GM18508 (cell line): ENCODE measurements around the gene MYLK.

Experiments used
- ATAC-seq: cut with Tn5 transposase; IDR thresholded peaks from one replicate; pipeline ENCODE4 v1.9.1; 2021; ENCODE audit warnings: moderate number of reproducible peaks; ENCODE audit not compliant: insufficient read depth, unreplicated experiment

Gene MYLK

DNA sequence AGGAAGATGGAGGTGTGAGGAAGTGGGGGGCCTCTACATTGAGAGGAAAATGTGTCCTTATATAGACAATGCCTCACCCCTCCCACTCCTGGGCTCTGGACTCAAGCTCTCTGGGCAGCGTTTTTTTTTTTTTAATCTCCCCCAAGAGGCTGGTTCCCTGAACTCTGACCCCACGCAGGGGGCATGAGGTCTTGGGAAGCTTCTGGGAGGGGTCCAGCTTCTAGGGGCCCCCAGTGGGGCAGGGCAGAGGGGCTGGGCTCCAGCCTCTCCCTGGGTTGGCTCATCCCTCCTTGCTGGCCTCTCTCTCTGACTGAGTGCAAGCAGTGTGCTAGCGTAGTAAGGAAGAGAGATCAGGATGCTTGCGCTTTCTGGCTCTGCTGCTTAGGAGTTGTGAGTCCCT is 197.9 kb downstream of the MYLK start:
- ATAC-seq = no peak

DNA sequence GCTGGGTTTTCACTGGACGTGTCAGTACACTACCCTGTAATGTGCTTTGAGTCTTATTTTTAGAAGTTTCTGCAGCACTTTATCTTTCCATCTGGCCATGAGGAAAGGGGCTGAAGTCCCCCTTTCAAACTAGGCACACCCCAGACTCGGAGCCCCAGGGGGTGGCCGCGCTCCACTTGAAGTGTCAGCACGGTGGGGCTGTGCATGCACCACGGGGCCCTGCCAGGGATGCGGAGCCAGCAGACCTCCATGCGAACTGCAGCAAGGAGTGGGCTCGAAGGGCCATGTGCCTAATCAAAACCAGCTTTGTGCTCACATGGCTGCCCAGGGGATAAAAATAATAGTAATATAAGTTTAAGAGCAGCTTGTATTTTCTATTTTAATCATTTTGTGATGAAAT is 198.4 kb downstream of the MYLK start:
- no peak for ATAC-seq

DNA sequence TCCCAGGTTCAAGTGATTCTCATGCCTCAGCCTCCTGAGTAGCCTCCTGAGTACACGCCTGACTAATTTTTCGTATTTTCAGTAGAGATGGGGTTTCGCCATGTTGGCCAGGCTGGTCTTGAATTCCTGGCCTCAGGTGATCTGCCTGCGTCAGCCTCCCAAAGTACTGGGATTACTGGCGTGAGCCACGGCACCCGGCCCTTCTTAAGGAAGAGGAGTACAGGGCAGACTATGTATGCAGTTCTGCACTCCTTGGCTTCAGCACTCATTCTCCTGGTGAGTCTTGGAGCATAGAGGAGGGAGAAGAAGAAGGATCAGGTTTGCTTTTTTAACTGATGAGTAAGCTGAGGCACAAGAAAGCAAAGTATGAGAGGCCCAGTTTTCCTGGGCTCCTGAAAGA is 199.5 kb downstream of the MYLK start:
- ATAC-seq = no peak

DNA sequence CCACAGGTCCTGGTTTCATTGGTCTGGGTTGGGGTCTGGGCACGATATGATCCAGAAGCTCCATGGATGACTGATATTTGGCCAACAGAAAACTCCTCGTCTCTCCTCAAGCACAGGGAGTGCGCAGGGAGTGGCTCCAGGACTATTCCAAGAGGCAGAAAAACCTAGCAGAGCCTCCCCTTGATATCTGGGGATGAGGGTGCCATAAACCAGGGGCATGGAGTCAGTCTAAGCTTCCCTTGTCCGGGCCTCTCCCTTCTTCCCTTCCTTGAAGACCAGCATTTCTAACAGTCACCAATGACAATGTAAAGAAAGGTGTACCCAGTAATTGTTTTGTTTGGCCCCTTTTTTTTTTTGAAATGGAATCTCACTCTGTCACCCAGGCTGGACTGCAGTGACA is 199.9 kb downstream of the MYLK start:
- no peak for ATAC-seq

DNA sequence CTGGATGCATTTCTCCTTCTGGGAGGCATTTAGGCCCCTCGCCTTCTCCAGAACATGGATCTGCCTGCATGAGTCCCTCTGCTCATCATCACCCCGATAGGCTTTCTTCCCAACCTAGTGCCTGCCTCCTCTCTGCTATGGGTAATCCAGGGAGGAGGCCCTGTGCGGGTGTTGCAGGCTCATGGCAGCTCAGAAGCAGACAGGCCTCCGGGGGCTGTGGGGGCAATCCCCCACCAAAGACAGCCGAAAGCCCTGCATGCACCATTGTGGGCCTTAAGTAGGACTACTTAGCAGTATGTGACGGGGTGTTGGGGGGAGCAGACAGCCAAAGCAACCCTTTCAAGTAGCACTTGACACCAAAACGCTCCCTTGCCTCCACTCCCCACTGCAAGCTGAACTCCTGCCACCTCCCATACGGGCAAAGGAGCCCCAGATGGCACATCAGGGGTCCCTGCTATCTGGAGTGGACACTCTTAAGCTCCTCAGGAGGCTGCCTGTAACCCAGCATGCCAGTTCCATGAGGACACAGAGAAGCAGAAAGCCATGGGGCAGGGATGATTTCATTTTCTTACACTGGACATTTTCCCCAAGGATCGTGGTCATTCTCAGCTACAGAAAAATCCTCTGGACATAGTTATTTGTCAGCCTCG is 200.5 kb downstream of the MYLK start:
- no peak for ATAC-seq

DNA sequence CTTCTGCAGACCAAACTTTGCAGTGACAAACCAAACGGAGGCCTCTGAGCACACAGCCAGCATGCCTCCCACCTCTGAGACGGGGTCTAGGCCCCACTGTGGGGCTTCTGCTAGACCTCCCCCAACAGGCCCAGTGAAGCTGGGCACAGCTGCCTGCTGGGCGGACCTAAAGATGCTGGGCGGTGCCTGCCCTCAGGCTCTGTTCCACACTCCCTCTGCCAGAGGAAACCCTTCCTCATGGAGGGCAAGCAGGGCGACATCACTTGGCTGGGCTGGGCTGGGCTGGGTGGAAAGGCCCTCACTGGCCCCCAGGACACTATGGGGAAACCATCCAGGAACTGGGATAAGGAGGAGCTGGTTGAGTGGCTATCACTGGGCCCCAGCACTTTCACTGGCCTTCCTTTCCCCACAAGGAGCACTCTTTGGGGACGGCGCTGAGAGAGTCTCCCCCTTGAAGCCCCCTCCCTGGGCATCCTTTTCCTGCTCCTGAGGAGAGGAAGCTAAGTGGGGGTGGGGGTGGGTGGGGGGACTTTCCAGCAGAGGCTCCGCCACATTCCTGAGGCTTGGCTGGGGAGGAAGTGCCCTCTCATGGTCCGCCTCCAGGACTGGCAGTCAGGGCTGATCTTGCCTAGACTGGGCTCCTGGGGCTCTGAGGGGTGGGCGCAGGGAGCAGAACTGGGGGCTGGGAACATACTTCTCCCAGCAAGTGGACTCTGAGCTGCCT is 201.2 kb downstream of the MYLK start:
- ATAC-seq = no peak

DNA sequence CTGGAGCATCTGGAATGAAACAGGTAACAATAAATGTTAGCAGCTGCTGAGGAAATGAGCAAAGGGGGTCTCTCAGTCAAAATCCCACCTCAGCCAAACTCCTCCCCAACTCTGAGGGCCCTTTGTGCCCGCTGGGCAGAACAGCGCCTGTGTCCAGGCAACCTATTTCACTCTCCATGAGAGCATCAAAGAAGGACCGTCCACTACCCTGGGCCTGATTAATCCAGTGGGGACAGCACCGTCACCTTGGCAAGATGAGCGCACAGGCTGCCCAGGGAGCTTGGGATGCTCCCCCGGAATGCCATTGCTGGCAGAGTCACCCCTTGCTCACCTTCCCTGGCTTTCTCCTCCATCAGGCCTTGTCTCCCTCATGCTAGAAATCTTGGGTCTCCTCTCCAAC is 201.8 kb downstream of the MYLK start:
- no peak for ATAC-seq

DNA sequence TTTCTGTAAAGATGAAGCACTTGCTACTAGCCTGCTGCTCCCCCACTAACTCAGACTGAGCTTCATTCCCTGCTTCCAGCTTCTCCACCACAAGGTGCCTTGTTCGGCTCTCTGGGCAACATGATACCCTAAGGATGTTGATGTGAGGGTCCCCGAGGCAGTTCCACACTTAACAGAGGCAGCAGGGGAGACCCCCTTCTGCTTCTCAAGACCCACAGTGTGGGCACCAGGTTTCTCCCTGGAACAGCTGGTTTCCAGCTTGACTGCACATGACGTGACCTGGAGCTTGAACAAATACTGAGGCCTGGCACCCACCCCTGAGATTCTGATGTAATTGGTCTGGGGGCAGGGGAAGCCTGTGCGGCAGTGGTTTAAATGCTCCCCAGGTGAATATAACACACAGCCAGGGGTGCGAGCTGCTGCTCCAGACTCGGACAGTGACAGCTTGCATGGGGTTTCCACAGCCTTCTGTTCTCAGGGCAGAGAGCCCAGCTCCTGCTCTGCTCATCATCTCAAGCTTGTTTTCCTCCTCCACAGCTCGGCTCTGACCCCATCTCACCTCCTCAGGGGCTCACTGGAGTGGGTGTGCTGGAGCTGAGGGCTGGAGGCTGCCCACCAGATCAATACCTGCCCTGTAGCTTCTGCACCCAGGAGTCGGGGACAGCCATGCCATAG is 204.3 kb downstream of the MYLK start:
- ATAC-seq = no peak

DNA sequence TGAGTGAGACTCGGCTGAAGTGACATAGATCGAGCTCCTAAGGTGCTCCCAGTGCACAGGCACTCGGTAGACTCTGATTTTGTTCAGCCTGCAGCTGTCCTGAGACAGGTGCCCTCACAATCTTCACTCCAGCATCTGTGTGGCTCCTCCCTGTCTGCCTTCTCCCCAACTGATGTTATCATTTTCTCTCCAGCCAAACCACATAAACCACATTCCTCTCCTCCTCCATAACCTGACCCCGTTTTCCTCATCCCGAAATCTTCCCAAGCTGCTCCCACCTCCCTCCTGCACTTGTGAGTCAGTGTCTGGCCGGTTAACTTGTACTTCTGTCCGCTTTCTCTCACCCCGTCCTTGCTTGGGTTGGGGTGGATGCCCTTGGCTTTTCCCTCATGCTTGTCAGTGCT is 206.0 kb downstream of the MYLK start:
- ATAC-seq = no peak

DNA sequence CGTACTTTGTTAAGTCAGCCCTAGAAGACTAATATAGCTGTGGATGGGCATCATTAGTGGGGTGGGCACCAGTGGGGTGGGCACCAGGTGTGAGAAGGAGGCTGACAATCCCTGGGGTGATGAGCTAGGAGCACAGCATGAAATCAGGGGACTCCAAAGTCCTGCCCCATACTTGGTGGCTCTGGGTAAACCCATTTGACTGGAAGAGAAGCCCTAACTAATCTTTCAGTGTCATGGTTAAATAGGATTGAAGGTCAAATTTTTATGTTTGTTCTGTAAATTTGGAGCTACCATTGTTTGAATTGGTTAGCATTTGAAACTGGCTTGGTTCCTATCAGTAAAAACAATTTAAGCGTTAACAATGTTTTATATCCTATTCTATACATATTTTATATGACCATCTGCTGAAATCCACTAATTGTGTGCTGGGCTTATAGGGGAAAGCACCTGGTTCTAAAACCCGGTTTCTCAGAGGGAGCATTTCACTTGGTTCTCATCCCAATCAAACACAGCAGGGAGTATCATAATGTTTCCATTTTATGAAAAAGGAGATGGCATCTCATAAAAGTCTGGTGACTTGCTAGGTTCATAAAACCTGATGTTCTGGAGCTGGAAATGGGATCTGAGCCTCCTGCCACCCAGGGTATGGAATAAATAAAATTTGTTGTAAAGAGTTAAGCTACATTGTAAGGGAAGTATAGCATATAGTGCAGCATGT is 211.5 kb downstream of the MYLK start:
- no peak for ATAC-seq

DNA sequence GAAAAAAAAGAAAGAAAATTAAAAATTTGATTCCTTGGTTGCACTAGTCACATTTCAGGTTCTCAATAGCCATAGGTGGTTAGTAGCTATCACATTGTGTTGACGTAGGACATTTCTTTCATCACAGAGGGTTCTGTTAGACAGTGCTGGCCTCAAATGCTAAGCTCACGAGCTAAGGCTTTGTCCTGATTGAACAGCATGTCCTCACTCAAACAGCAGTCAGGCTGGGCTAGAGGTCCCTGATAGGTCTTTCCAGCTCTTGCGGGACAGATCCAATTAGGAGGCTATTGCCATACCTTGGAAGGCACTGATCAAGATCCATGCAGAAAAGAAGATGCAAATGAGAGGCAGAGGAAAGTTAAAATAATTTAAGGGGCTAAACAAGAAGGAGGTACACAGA is 213.4 kb downstream of the MYLK start:
- ATAC-seq = no peak

DNA sequence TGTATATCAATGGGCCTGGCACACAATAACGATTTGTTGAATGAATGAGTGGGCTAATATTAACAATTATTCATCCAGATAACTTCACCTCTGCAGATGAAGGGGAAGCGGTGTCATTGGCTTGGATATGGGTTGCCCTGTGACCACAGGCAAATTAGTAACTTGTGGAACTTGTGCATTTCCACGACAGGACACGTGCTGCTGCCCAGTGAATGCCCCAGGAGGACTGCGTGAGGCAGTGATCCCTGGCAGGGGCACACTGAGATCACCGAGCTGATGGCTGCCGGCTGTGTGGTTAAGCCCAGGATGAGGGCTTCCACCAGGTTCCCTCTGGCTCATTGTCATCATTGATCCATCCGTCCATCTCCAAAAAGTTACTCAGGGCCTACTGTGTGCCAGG is 215.2 kb downstream of the MYLK start:
- ATAC-seq = no peak

DNA sequence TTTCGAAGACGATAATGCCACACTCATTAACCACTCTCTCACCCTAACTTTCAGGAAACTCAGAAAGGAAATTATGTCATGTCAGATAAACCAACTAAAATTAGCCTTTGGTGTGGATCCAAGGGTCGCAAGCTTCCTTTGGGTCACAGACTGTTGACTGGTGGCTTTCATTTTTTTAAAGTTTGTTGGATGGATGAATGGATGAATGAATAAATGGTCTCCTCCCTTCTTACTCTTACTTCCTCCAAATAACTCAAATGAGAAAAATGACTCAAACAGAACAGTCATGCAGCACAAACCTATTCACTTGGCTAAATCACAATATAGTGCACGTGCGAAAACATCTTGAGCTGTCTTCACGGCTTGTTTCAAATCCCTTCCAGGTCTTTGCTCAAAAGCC is 216.3 kb downstream of the MYLK start:
- ATAC-seq = no peak

DNA sequence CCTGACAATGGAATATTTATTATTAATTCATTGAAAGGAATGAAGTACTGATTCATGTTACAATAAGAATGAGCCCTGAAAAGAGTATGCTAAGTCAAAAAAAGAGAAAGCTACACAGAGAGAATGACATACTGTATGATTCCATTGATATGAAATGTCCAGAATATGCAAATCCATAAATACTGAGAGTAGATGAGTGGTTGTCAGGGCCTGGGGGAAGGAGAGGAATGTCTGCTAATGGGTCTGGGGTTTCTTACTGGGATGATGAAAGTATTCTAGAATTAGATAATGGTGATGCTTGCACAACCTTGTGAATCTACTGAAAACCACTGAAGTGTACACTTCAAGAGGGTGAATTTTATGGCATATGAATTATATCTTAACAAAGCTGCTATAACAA is 219.4 kb downstream of the MYLK start:
- no peak for ATAC-seq

DNA sequence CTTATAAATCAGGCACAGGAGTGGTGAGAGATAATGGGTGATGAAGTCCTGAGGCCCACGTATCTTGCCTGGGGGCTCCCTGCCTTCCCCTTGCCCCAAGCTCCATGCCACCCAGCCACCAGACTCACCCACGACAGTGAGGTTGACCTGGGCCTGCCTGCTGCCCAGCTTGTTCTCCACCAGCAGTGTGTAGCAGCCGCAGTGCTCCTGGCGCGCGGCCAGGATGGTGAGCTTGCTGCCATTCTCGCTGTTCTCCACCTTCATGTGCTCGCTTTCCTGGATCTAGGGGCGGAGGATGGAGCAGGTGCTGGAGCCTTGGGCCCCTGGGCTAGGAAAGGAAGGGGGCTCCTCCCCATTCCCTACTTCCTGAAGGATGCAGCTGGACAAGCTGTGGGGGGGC is 220.2 kb downstream of the MYLK start:
- ATAC-seq = no peak

DNA sequence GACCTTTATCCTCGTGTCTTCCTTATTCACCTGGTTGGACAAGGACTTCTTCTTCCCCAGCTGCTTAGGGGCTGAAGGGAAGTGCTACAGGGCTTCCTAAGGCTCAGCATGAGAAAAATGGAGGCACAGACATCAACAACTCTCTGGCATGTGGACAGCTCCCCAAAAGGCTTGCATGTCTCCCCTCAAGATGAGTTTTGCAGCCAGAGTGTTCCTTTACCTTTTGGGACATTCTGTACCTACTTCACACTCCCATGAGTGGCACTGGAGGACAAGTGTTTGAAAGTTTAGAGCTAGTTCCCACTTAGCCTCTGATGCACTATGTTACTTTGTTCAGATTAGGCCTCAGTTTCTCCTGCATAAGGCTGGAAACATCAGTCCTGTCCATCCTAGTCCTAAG is 222.2 kb downstream of the MYLK start:
- ATAC-seq = no peak

DNA sequence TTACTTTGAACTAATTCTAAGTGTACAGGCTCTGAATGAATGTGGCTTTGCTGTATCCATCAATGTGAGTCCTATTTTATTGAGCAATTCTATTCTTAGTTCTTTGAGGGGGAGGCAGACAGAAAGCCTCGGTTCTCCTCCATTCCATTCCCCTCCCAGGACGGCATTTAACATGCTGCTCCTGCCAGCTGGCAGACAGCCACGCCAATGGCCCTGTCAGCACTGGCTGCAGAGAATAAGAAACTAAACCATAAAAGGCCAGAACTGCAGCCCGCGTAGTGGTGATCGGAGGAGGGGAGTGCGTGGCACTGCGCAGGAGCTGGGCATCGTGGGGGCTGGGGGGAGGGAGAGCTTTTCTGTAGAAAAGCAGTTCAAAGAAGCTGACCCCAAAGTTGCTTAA is 223.2 kb downstream of the MYLK start:
- ATAC-seq = no peak

DNA sequence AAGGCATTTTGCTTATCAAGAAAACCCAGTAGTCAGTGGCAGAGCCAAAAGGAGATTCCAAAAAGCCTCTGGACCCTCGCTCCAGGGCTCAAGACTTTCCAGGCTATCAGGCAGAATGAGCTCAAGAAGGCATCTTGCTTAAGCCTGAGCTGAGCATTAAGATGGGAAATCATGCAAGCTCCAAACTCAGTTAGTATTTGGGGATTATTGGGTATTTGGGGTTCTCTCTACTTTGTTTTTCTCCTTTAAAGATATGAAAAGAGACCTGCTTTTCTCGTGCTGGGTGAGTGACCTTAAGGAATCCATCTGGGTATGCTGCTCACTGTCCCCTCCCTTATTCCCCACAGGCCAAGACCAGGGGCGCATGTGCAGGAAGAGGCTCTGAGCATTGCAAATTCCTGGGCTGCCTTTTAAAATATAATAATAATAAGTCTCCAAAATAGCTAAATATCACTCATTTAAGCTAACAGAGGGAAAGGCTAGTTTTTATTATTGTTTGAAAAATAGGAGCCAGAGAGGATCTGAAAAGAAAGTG is 223.9 kb downstream of the MYLK start:
- no peak for ATAC-seq

DNA sequence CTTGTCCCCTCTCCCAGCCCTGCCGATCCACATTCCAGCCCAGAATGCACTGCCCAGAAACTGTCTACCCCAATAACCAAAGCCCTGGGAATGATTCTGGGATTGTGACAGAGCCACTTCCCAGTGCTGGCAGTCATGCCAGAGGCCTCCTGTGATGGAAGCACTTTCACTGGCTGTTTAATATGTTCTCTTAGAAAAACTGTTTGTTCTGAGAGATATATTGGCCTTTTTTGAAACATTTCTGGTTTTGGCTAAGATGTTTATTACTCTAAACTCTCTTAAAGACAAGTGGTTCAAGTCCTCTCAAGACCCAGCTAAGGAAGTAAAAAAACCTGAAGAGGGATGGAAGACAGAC is 225.3 kb downstream of the MYLK start:
- ATAC-seq = no peak

DNA sequence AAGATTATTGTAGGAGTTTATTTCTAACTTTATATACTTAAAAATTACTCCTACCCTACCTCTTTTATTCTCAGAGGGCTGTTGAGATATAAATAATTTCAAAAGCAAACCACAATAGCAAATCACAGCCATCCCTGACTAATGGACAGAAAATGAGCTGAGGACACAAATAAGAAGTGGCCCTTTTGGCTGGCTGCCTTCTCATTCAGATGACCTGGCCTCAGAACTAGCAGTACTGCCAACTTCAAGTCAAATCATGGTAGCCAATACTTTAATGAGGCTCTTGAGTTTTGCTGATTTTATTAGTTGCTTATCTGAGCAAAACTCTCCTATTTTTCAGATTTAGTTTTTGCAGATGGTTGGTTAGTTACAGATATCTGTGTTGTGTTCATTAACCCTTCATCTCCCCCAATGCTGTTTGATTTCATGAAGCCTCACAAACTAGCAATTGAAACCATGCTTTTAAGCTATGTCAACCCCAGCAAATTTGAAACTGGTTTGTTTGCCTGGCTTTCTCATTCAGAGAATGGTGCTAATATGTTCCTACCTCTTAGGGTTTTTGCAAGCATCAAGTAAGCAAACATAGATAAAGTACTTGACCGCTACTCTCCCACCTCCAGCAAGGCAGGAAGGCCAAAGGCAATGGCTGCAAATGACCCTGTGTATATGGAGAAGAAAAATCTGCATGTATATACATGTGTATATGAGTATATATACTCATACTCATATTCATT is 225.8 kb downstream of the MYLK start:
- ATAC-seq = no peak
